ENCODE data around the gene ITPRIPL2.

ITPRIPL2 gene

GRCh38 chr16:19093631-19094541 is 19.9 kb upstream of the ITPRIPL2 start:
- DNase-seq (ENCODE audit: low spot score), result no peak

- no peak for DNase-seq (ENCODE audit: low spot score)
Observed at GRCh38 chr16:19094542-19095365, 19.0 kb upstream of the ITPRIPL2 start.

GRCh38 chr16:19095654-19096053 is 18.1 kb upstream of the ITPRIPL2 start:
- DNase-seq (ENCODE audit: low spot score), result no peak

GRCh38 chr16:19098173-19098572 is 15.6 kb upstream of the ITPRIPL2 start:
- no peak for DNase-seq (ENCODE audit: low spot score)

- DNase-seq (ENCODE audit: low spot score), result no peak
Observed at GRCh38 chr16:19102187-19102872, 11.4 kb upstream of the ITPRIPL2 start.

- no peak for DNase-seq (ENCODE audit: low spot score)
Observed at GRCh38 chr16:19104607-19105006, 9.2 kb upstream of the ITPRIPL2 start.

GRCh38 chr16:19105131-19105530 is 8.6 kb upstream of the ITPRIPL2 start:
- DNase-seq (ENCODE audit: low spot score), result no peak

- DNase-seq (ENCODE audit: low spot score), result no peak
Observed at GRCh38 chr16:19105891-19106624, 7.7 kb upstream of the ITPRIPL2 start.

- no peak for DNase-seq (ENCODE audit: low spot score)
Observed at GRCh38 chr16:19106625-19107020, 7.1 kb upstream of the ITPRIPL2 start.

- DNase-seq (ENCODE audit: low spot score), result no peak
Observed at GRCh38 chr16:19108409-19109287, 5.1 kb upstream of the ITPRIPL2 start.

GRCh38 chr16:19109288-19109664 is 4.5 kb upstream of the ITPRIPL2 start:
- DNase-seq (ENCODE audit: low spot score), result no peak

- DNase-seq (ENCODE audit: low spot score), result no peak
Observed at GRCh38 chr16:19110537-19111360, 3.0 kb upstream of the ITPRIPL2 start.

- no peak for DNase-seq (ENCODE audit: low spot score)
Observed at GRCh38 chr16:19112099-19112407, 1.7 kb upstream of the ITPRIPL2 start.

GRCh38 chr16:19114359-19115147 is 789 bp downstream of the ITPRIPL2 start:
- DNase-seq (ENCODE audit: low spot score), result no peak

GRCh38 chr16:19115148-19116021 is 1.6 kb downstream of the ITPRIPL2 start:
- no peak for DNase-seq (ENCODE audit: low spot score)

- DNase-seq (ENCODE audit: low spot score), result no peak
Observed at GRCh38 chr16:19116711-19117449, 3.1 kb downstream of the ITPRIPL2 start.

- no peak for DNase-seq (ENCODE audit: low spot score)
Observed at GRCh38 chr16:19118938-19119431, 5.2 kb downstream of the ITPRIPL2 start.

Measured in CD4-positive, alpha-beta T cell treated with Interleukin-6 at 100 ng/mL for 8 hours (primary cell).